SK-N-SH (cell line): Measurements from ENCODE around the gene HECW1. TPM values are rescaled to one million over a fixed set of nuclear protein-coding genes. Genes with fewer than 3 reads are reported as not detected.

ENCODE experiments used
- CTCF ChIA-PET: fragments of 300-600, 350-600 bp; formaldehyde crosslinking; extraction: SDS; loops from one replicate; lab custom pipeline; 2021; lab: Yijun Ruan, JAX
- POLR2A ChIA-PET: fragments of 350-600 bp; sonication (Branson Sonifier 250); formaldehyde crosslinking; extraction: SDS; loops from one replicate; lab custom pipeline; 2020; ENCODE audit warnings: antibody characterized with exemption, inconsistent platforms; lab: Yijun Ruan, JAX
- DNase-seq: peaks from one replicate; pipeline ENCODE4 v3.0.0; 2012
- H2AFZ ChIP-seq: fragments of 200-600 bp; sonication (generic); 2 replicates; pipeline ENCODE4 v1.8.1; 2016; ENCODE audit warnings: antibody characterized with exemption, mild to moderate bottlenecking, low read depth
- H3F3A ChIP-seq: fragments of 200-600 bp; sonication (generic); replicated peaks from 2 replicates; pipeline ENCODE3; 2016; ENCODE audit warnings: antibody characterized with exemption, mild to moderate bottlenecking; ENCODE audit not compliant: insufficient read depth
- H3K27ac ChIP-seq, 2 experiments: fragments of 200-500 bp in 1 of 2; fragments of 200-600 bp in 1 of 2; sonication (Bioruptor generic) in 1 of 2; sonication (generic), shearing (Covaris generic) in 1 of 2; 2 replicates each; pipeline versions ENCODE4 v1.5.1 to v1.6.1; 2014 to 2016; ENCODE audit warnings: low read depth in 2 of 2, inconsistent platforms in 1 of 2, low read length in 1 of 2, mild to moderate bottlenecking in 1 of 2, mixed read lengths in 1 of 2
- H3K27me3 ChIP-seq: fragments of 200-600 bp; sonication (generic), shearing (Covaris generic); 2 replicates; pipeline ENCODE4 v1.6.1; 2016; ENCODE audit warnings: mixed run types; ENCODE audit not compliant: insufficient read depth
- H3K36me3 ChIP-seq, 2 experiments: fragments of 200-500 bp in 1 of 2; fragments of 200-600 bp in 1 of 2; sonication (Bioruptor generic) in 1 of 2; sonication (generic) in 1 of 2; replicated peaks in 1 of 2; 2 replicates each; pipeline versions ENCODE3 to v1.5.1; 2014 to 2016; ENCODE audit warnings: low read length in 1 of 2, mild to moderate bottlenecking in 1 of 2; ENCODE audit not compliant: insufficient read depth in 2 of 2, control insufficient read depth in 1 of 2
- H3K4me1 ChIP-seq, 2 experiments: fragments of 200-500 bp in 1 of 2; fragments of 200-600 bp in 1 of 2; sonication (Bioruptor generic) in 1 of 2; sonication (generic), shearing (Covaris generic) in 1 of 2; 2 replicates each; pipeline versions ENCODE4 v1.5.1 to v1.6.1; 2014 to 2016; ENCODE audit warnings: low read depth in 1 of 2, low read length in 1 of 2, mixed run types in 1 of 2; ENCODE audit not compliant: insufficient read depth in 2 of 2, control insufficient read depth in 1 of 2
- H3K4me2 ChIP-seq: fragments of 200-600 bp; sonication (generic), shearing (Covaris generic); 2 replicates; pipeline ENCODE4 v1.6.1; 2017; ENCODE audit warnings: mixed run types
- H3K4me3 ChIP-seq, 2 experiments: fragments of 200-500 bp in 1 of 2; fragments of 200-600 bp in 1 of 2; sonication (Bioruptor generic) in 1 of 2; sonication (generic), shearing (Covaris generic) in 1 of 2; 2 replicates each; pipeline versions ENCODE4 v1.5.1 to v1.8.1; 2014 to 2016; ENCODE audit warnings: low read depth in 2 of 2, inconsistent platforms in 1 of 2, low read length in 1 of 2, mild to moderate bottlenecking in 1 of 2, mixed read lengths in 1 of 2, moderate library complexity in 1 of 2
- H3K79me2 ChIP-seq: fragments of 200-600 bp; sonication (generic); 2 replicates; pipeline ENCODE4 v1.8.1; 2017; ENCODE audit warnings: mild to moderate bottlenecking; ENCODE audit not compliant: insufficient read depth
- H3K9ac ChIP-seq: fragments of 200-600 bp; sonication (generic); 2 replicates; pipeline ENCODE4 v1.6.1; 2017; ENCODE audit warnings: mixed run types
- H3K9me2 ChIP-seq: fragments of 200-600 bp; sonication (generic); 2 replicates; pipeline ENCODE4 v1.6.1; 2017; ENCODE audit warnings: mixed run types
- H3K9me3 ChIP-seq: fragments of 200-600 bp; sonication (generic); 2 replicates; pipeline ENCODE4 v1.6.1; 2017; ENCODE audit warnings: mixed run types, mild to moderate bottlenecking, moderate library complexity
- H4K20me1 ChIP-seq: fragments of 200-600 bp; sonication (generic); 2 replicates; pipeline ENCODE4 v1.6.1; 2017; ENCODE audit warnings: mild to moderate bottlenecking, mixed run types; ENCODE audit not compliant: insufficient read depth
- CTCF ChIP-seq: fragments of 200-600 bp; sonication (generic); IDR thresholded peaks from 2 replicates; pipeline ENCODE4 v1.6.1; 2017; ENCODE audit warnings: antibody characterized with exemption, mild to moderate bottlenecking, moderate library complexity
- ELF1 ChIP-seq: IDR thresholded peaks from 2 replicates; pipeline ENCODE4 v1.4.0; 2012
- EP300 ChIP-seq, 2 experiments: IDR thresholded peaks; 2 replicates each; pipeline versions ENCODE4 v1.4.0 to v1.6.1; 2012; ENCODE audit warnings: borderline replicate concordance in 1 of 2, low read depth in 1 of 2, low read length in 1 of 2
- EZH2phosphoT487 ChIP-seq: fragments of 200-600 bp; sonication (generic); IDR thresholded peaks from 2 replicates; pipeline ENCODE4 v1.6.1; 2017; ENCODE audit warnings: low read depth, mixed run types, mild to moderate bottlenecking, antibody characterized with exemption, moderate library complexity, borderline replicate concordance
- GATA2 ChIP-seq: sonication (generic); formaldehyde crosslinking; IDR thresholded peaks from 2 replicates; pipeline ENCODE4 v1.5.0; 2020; ENCODE audit warnings: mild to moderate bottlenecking, missing genetic modification reagents
- JUND ChIP-seq: IDR thresholded peaks from 2 replicates; pipeline ENCODE4 v1.4.0; 2012
- MAX ChIP-seq: IDR thresholded peaks from 2 replicates; pipeline ENCODE4 v1.4.0; 2012; ENCODE audit warnings: low read depth
- NFIC ChIP-seq: IDR thresholded peaks from 2 replicates; pipeline ENCODE4 v1.4.0; 2012; ENCODE audit warnings: borderline replicate concordance
- PBX3 ChIP-seq: IDR thresholded peaks from 2 replicates; pipeline ENCODE4; 2012
- RFX5 ChIP-seq: IDR thresholded peaks from 2 replicates; pipeline ENCODE4 v1.6.1; 2012; ENCODE audit warnings: mild to moderate bottlenecking, improper control_type of control experiment, low read length
- RXRA ChIP-seq: IDR thresholded peaks from 2 replicates; pipeline ENCODE4 v1.4.0; 2012; ENCODE audit warnings: low read depth, mild to moderate bottlenecking, borderline replicate concordance
- SIN3A ChIP-seq: IDR thresholded peaks from 2 replicates; pipeline ENCODE4 v1.6.1; 2012; ENCODE audit warnings: low read depth, mild to moderate bottlenecking, low read length, moderate library complexity, borderline replicate concordance
- SMC3 ChIP-seq: IDR thresholded peaks from 2 replicates; pipeline ENCODE4 v1.6.1; 2012; ENCODE audit warnings: low read depth, low read length, improper control_type of control experiment
- TEAD4 ChIP-seq: IDR thresholded peaks from 2 replicates; pipeline ENCODE4 v1.4.0; 2012; ENCODE audit warnings: mild to moderate bottlenecking, borderline replicate concordance; ENCODE audit not compliant: insufficient read depth
- WGBS: methylation state at CpG from one replicate; pipeline ENCODE4 v1.1.6; 2017; ENCODE audit warnings: low lambda C conversion rate; 5-methylcytosine and 5-hydroxymethylcytosine counted together
- polyA plus RNA-seq, 3 experiments: library from polyadenylated mRNA; depleted of rRNA; stranded (reverse); fragments of >200 nt; gene quantifications; 2 replicates each; pipeline ENCODE4 v1.2.3, GENCODE V29; 2012
- TF ChIP-seq, protein P1 (sequence below): IDR thresholded peaks from 2 replicates; pipeline ENCODE4 v1.4.0; 2012; ENCODE audit warnings: low read depth, borderline replicate concordance

The HECW1 gene
- polyA plus RNA-seq, 1 of the 3 experiments (the other 2 are of a cell fraction): not detected

DNA sequence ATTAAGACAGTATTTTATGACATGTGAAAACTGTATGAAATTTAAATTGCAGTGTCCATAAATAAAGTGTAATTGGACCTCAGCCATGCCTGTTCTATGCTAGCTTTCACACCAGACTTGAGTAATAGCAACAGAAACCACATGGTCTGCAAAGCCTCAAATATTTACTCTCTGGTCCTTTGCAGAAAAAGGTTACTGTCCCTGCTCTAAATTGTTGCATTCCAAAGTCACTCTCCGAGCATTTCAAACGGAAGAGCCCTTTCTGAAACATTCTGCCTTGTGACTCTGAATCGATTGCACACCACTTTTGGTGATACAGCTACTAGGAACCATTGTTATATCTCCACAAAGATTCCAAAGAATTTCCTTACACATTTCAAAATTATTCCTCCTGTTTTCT lies 389.4 kb downstream of the HECW1 start:
- Histone ChIP-seq H3K9ac (no peak overlapping the region), H3K4me1 (no peaks in the 10 kb centered on the region), H4K20me1 (no peaks in the 10 kb centered on the region), H3K27ac (no peak overlapping the region), H3K4me3 (no peak overlapping the region), H3K9me3 (no peaks in the 10 kb centered on the region), H3K79me2 (no peaks in the 10 kb centered on the region), H3K27me3 (peaks cover 50% of the 10 kb centered on the region), H3K36me3 (no peaks in the 10 kb centered on the region), H3K9me2 (no peaks in the 10 kb centered on the region)
- ChIA-PET POLR2A (no interaction called here), CTCF (interaction anchor here (0.8 to 2.9 kb wide), 5 partner anchors 9 to 81 kb away, joined by 3 to 17 read pairs (median 6); partner anchors contain the start of gene STK17A)
- DNase-seq: no peak
- 44% methylated on average over 3 of the region's 3 CpGs for WGBS
- TF ChIP-seq PBX3 (no peak), NFIC (no peak), JUND (no peak), TEAD4 (no peak), ELF1 (no peak)
- TF ChIP-seq, all 33 proteins: peak for 0
- H3K4me2 ChIP-seq: no peak overlapping the region
- no peak overlapping the region for H2AFZ ChIP-seq
- no peaks in the 10 kb centered on the region for H3F3A ChIP-seq

- Histone ChIP-seq H3K79me2 (no peaks in the 10 kb centered on the region), H3K9me3 (no peaks in the 10 kb centered on the region), H3K36me3 (no peaks in the 10 kb centered on the region), H3K4me3 (no peak overlapping the region), H4K20me1 (no peaks in the 10 kb centered on the region), H3K4me1 (no peaks in the 10 kb centered on the region), H3K27me3 (peaks cover 47% of the 10 kb centered on the region), H3F3A (no peaks in the 10 kb centered on the region), H2AFZ (no peak overlapping the region), H3K9ac (no peak overlapping the region), H3K27ac (no peak overlapping the region), H3K9me2 (no peaks in the 10 kb centered on the region), H3K4me2 (no peak overlapping the region)
- 64% methylated on average over 7 of the region's 7 CpGs for WGBS
- TF ChIP-seq RXRA (no peak), SIN3A (no peak), MAX (no peak), EP300 (IDR thresholded peaks at IDR 0.05; ENCODE audit: borderline replicate concordance in 1 of 2, low read depth in 1 of 2, low read length in 1 of 2) (no peak), SMC3 (no peak), RFX5 (no peak), JUND (no peak), GATA2 (CRISPR knock-in tag) (no peak), CTCF (no peak), EZH2phosphoT487 (no peak), NFIC (no peak)
- TF ChIP-seq, protein P1, sequence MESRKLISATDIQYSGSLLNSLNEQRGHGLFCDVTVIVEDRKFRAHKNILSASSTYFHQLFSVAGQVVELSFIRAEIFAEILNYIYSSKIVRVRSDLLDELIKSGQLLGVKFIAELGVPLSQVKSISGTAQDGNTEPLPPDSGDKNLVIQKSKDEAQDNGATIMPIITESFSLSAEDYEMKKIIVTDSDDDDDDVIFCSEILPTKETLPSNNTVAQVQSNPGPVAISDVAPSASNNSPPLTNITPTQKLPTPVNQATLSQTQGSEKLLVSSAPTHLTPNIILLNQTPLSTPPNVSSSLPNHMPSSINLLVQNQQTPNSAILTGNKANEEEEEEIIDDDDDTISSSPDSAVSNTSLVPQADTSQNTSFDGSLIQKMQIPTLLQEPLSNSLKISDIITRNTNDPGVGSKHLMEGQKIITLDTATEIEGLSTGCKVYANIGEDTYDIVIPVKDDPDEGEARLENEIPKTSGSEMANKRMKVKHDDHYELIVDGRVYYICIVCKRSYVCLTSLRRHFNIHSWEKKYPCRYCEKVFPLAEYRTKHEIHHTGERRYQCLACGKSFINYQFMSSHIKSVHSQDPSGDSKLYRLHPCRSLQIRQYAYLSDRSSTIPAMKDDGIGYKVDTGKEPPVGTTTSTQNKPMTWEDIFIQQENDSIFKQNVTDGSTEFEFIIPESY: no peak
- ChIA-PET CTCF (interaction anchor here (0.9 to 2.9 kb wide), 5 partner anchors 8 to 561 kb away, joined by 3 to 17 read pairs (median 6); partner anchors contain the start of gene STK17A), POLR2A (no interaction called here)
- DNase-seq: no peak
These were observed 390.5 kb downstream of the HECW1 start for GRCh38 chr7:43502941-43503340.
